Neural crest cell (in vitro differentiated cells): ENCODE results near the gene GRIK3. TPM values are rescaled to one million over a fixed set of nuclear protein-coding genes. Genes with fewer than 3 reads are reported as not detected.

Experiments
- DNase-seq: peaks from one replicate; pipeline ENCODE4 v3.0.0; 2021; ENCODE audit warnings: low read depth, mixed read lengths, low spot score
- H3K27ac Mint-ChIP-seq: one replicate; pipeline ENCODE4 v1.8.0; 2021; ENCODE audit warnings: mild to moderate bottlenecking, mixed read lengths; ENCODE audit not compliant: unreplicated experiment
- H3K27me3 Mint-ChIP-seq: 2 replicates; pipeline ENCODE4 v1.8.0; 2021; ENCODE audit warnings: low read depth, mild to moderate bottlenecking, mixed read lengths
- H3K36me3 Mint-ChIP-seq: 2 replicates; pipeline ENCODE4 v1.8.0; 2021; ENCODE audit warnings: low read depth, mild to moderate bottlenecking, mixed read lengths
- H3K4me1 Mint-ChIP-seq: 2 replicates; pipeline ENCODE4 v1.8.0; 2021; ENCODE audit warnings: mixed read lengths
- H3K4me3 Mint-ChIP-seq: one replicate; pipeline ENCODE4 v1.8.0; 2021; ENCODE audit warnings: mild to moderate bottlenecking, mixed read lengths
- H3K9me3 Mint-ChIP-seq: 2 replicates; pipeline ENCODE4 v1.8.0; 2021; ENCODE audit warnings: mixed read lengths
- total RNA-seq: library from RNA; stranded (reverse); gene quantifications from 2 replicates; pipeline ENCODE4 v1.2.1, GENCODE V29; 2021
- TF ChIP-seq, protein P1 (sequence below): fragments of 200-600 bp; sonication (generic); conservative IDR thresholded peaks from 2 replicates; pipeline ENCODE4 v1.5.0; 2021; ENCODE audit warnings: antibody characterized with exemption, mild to moderate bottlenecking

GRIK3 gene
- total RNA-seq, 1 donor from 2014 or later, result 2.4 TPM

DNA sequence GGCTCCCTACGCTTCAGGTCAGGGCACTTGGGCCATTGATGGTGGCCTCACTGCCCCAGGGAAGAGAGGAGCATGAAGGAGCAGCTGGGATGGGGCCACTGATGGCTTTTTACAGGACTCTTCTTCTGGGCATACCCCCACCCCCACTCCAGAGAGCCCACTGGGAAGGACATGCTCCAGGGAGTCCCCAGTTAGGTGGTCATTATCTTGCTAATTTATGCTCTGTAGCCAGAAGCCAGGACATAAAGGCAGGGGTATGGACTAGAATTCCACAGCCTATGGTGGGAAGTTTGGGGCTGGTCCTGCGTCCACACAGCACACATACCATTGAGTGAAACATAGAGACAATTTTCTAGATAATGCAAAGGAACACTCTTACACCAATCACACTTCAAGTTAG lies 8.8 kb upstream of the GRIK3 start:
- H3K27me3 Mint-ChIP-seq, result peaks cover 70% of the 10 kb centered on the region
- H3K36me3 Mint-ChIP-seq, result no peaks in the 10 kb centered on the region
- H3K4me1 Mint-ChIP-seq, result peaks cover 28% of the 10 kb centered on the region
- H3K9me3 Mint-ChIP-seq, result no peaks in the 10 kb centered on the region
- no peak overlapping the region for H3K27ac Mint-ChIP-seq
- no peak overlapping the region for H3K4me3 Mint-ChIP-seq
- TF ChIP-seq, protein P1, sequence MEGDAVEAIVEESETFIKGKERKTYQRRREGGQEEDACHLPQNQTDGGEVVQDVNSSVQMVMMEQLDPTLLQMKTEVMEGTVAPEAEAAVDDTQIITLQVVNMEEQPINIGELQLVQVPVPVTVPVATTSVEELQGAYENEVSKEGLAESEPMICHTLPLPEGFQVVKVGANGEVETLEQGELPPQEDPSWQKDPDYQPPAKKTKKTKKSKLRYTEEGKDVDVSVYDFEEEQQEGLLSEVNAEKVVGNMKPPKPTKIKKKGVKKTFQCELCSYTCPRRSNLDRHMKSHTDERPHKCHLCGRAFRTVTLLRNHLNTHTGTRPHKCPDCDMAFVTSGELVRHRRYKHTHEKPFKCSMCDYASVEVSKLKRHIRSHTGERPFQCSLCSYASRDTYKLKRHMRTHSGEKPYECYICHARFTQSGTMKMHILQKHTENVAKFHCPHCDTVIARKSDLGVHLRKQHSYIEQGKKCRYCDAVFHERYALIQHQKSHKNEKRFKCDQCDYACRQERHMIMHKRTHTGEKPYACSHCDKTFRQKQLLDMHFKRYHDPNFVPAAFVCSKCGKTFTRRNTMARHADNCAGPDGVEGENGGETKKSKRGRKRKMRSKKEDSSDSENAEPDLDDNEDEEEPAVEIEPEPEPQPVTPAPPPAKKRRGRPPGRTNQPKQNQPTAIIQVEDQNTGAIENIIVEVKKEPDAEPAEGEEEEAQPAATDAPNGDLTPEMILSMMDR, result no peak
- no peak for DNase-seq

DNA sequence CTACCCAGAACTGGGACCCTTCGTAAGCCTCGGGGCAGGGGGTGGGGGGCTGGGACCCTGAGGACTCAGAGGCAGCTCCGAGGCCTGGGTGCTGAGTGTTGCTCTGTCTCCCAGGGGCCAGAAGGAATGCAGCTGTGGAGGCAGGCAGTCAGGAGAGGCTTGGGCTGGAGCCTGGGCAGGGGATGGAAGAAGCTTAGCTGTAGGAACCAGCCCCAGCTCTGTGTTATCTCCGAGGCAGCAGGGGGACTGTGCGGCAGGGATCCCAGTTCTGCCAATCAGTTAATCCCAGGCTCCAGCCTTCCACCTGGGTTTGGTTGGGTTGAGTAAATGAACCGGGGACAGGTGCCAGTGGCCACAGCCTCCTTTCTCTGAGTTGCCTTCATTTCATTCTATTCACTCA lies 8.2 kb upstream of the GRIK3 start:
- Mint-ChIP-seq H3K9me3 (no peaks in the 10 kb centered on the region), H3K27me3 (peaks cover 76% of the 10 kb centered on the region), H3K36me3 (no peaks in the 10 kb centered on the region), H3K27ac (no peak overlapping the region), H3K4me1 (peaks cover 34% of the 10 kb centered on the region), H3K4me3 (no peak overlapping the region)
- no peak for DNase-seq
- TF ChIP-seq, protein P1, result no peak

GRCh38 chr1:37041483-37041882 lies 7.2 kb upstream of the GRIK3 start:
- no peak for DNase-seq
- no peak overlapping the region for H3K4me3 Mint-ChIP-seq
- H3K9me3 Mint-ChIP-seq, result no peaks in the 10 kb centered on the region
- H3K36me3 Mint-ChIP-seq, result no peaks in the 10 kb centered on the region
- TF ChIP-seq, protein P1, result no peak
- H3K4me1 Mint-ChIP-seq, result peaks cover 41% of the 10 kb centered on the region
- H3K27me3 Mint-ChIP-seq, result peaks cover 85% of the 10 kb centered on the region
- no peak overlapping the region for H3K27ac Mint-ChIP-seq

DNA sequence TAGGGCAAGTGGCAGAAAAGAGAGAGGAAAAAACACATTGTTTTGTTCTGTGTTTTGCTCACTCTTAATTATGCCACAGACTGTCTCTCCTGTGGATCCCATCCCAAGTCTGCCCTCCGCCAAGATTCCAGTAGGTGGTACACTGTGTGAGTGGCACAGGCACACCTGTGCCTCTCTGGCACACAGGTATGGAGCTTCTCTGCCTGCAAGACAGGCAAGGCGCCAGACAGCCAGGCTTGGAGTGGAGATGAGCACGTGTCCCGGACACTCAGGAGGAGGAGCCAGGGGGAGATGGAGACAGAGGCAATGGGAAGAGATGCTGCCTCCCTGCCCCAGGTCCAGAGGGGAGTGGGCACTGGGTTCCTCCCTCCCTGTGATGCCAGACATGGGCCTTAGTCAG lies 6.5 kb upstream of the GRIK3 start:
- no peak overlapping the region for H3K4me3 Mint-ChIP-seq
- H3K27me3 Mint-ChIP-seq, result peaks cover 85% of the 10 kb centered on the region
- H3K27ac Mint-ChIP-seq, result no peak overlapping the region
- H3K4me1 Mint-ChIP-seq, result peaks cover 48% of the 10 kb centered on the region
- no peak for DNase-seq
- TF ChIP-seq, protein P1, result no peak
- H3K36me3 Mint-ChIP-seq, result no peaks in the 10 kb centered on the region
- H3K9me3 Mint-ChIP-seq, result no peaks in the 10 kb centered on the region

DNA sequence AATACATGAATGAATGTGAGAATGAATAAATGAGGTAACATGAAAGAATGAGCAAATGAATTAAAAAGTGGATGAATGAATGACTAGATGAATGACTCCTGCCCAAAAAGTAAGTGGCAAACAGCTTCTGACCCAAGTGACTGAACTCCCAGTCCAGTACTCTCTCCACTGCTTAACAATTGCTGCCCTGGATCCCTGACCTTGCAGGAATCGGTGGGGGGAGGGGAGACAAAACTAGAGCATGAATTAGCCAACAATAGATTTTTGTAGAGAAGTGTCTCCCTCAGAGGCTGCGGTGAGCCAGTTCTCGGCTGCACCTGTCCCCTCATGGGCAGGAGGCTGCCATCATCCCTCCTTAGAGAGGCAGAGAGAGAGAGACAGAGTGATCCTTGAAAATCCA lies 5.9 kb upstream of the GRIK3 start:
- peaks cover 53% of the 10 kb centered on the region for H3K4me1 Mint-ChIP-seq
- H3K4me3 Mint-ChIP-seq, result no peak overlapping the region
- TF ChIP-seq, protein P1, result no peak
- DNase-seq, result no peak
- H3K9me3 Mint-ChIP-seq, result no peaks in the 10 kb centered on the region
- no peaks in the 10 kb centered on the region for H3K36me3 Mint-ChIP-seq
- H3K27me3 Mint-ChIP-seq, result peaks cover 89% of the 10 kb centered on the region
- H3K27ac Mint-ChIP-seq, result no peak overlapping the region
